GM20000 (cell line): Measurements from ENCODE around the gene PHACTR2.

ENCODE experiments used
- DNase-seq: peaks from one replicate; pipeline ENCODE4 v3.0.0; 2012; ENCODE audit warnings: low spot score
- CTCF ChIP-seq: IDR thresholded peaks from 2 replicates; pipeline ENCODE4 v1.5.1; 2012; ENCODE audit warnings: mild to moderate bottlenecking, control low read depth; ENCODE audit errors: extremely low read depth, missing control alignments

PHACTR2 gene

DNA sequence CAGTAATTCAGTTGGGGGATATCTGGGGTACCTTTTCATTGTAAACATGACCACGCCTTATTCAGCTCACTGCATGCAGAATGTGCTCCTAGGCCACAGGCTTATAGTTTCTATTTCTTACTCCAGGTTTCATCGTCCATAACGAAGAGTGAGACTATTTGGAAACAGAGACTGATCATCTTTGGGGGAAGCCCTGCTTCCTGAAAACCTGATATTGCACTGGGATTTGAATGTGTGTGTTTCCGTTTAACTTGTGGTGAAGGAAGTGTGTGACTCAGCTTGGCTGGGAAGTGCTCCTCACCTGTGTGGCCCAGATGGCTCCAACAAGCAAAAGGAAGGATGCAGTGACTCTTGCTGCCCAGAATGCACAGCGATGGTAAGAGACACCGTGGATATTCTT lies 145.8 kb downstream of the PHACTR2 start:
- TF ChIP-seq CTCF = no peak
- DNase-seq = no peak

GRCh38 chr6:143828572-143828971 lies 150.8 kb downstream of the PHACTR2 start:
- TF ChIP-seq CTCF = no peak
- no peak for DNase-seq

- no peak for DNase-seq
- no peak for TF ChIP-seq CTCF
These were observed 158.4 kb downstream of the PHACTR2 start for GRCh38 chr6:143836150-143836549.

- no peak for TF ChIP-seq CTCF
- no peak for DNase-seq
These were observed 160.6 kb downstream of the PHACTR2 start for GRCh38 chr6:143838395-143838794.

DNA sequence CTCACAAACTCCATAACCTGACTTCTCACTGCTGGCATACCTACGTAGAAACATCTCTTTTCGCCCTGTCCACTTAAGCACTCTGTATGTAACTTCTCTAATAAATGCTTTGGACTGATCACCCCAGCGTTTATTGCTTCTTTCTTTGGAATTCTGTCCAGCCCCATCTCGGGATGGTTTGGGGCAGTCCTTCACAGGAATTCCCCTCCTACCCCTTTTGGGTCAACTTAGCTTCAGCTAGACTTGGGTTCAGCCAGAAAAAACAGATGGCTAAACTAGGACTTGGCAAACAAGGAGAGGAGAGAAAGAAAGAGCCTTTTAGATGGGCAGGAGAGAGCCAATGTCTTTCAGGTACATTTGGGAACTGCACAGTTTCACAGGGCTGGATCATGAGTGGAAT lies 161.4 kb downstream of the PHACTR2 start:
- DNase-seq = no peak
- TF ChIP-seq CTCF = no peak

DNA sequence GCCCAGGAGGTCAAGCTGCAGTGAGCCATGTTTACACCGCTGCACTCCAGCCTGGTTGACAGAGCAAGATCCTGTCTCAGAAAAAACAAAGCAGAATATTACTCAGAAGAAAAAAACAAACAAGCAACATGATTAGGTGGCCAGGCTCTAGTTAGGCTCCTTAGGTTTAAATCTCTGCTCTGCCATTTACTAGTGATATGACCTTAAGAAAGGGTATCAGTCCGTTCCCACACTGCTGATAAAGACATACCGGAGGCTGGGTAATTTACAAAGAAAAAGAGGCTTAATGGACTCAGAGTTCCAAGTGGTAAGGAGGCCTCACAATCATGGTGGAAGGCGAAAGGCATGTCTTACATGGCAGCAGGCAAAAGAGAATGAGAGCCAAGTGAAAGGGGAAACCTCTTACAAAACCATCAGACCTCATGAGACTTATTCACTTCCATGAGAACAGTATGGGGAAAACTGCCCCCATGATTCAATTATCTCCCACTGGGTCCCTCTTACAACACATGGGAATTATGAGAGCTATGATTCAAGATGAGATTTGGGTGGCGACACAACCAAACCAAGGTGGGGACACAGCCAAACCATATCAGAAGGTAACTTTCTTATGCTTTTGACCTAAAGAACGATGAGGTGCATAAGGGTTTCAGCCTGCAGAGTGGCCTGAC lies 163.0 kb downstream of the PHACTR2 start:
- no peak for TF ChIP-seq CTCF
- no peak for DNase-seq

DNA sequence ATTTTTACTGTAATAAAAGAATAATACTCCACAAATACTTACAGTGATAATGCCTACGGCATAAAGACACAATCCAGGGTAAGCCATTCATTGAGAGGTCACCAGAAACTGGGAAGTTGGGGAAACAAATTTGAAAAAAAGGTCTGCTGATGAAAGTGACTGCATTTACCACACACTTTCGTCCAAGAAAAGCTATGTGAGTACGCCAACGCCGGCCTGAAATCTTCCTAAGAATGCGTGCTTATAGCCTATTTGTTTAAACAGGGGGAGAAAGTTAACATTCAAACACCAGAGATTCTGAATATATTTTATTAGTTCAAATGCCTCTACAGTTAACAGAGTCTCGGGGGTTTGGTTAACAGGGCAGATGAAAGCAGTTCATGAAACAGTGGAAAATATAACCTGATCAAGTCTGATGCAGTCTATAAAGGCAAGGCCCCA lies 164.7 kb downstream of the PHACTR2 start:
- TF ChIP-seq CTCF = no peak
- DNase-seq = peak; percentile 41
